ENCODE data around the gene BTBD9. TPM values are rescaled to one million over a fixed set of nuclear protein-coding genes. Genes with fewer than 3 reads are reported as not detected.

The BTBD9 gene
- total RNA-seq, 1 experiment from 2014 or later: 10.8 TPM

DNA sequence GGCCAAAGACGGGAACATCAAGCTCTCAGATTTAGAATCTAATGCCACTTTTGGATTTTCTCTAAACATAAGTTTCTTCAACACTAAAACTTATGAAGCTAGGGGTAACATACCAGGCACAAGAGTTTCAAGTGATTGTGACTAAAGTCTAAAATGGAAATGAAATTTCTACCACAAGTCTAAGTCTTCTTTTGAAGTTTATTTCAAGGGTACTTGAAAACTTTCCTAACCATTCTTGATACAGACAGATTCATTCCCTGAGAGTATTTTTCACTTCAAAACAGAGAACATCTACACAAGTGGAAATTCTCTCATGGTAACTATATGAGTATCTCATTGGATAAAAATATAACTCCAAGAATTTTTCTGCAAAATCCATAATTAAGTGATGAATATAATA lies 56.2 kb downstream of the BTBD9 start:
- ChIA-PET POLR2A (ENCODE audit: unreplicated experiment) (no interaction called here), CTCF (no interaction called here)
- Histone ChIP-seq H3K4me3 (no peak overlapping the region), H3K9me2 (ENCODE audit: insufficient read depth) (no peaks in the 10 kb centered on the region), H3K79me2 (ENCODE audit: low read depth) (no peaks in the 10 kb centered on the region), H3F3A (ENCODE audit: insufficient read depth, low read depth) (no peaks in the 10 kb centered on the region; the same call in 1 of the 2 replicates), H3K27ac (no peak overlapping the region), H3K4me2 (no peak overlapping the region), H3K27me3 (ENCODE audit: insufficient read depth, low read depth) (no peaks in the 10 kb centered on the region), H2AFZ (no peak overlapping the region), H3K4me1 (replicated peaks; ENCODE audit: insufficient read depth) (peaks cover under 1% of the 10 kb centered on the region; the same call in 1 of the 2 replicates), H4K20me1 (ENCODE audit: insufficient read depth) (no peaks in the 10 kb centered on the region), H3K9me3 (ENCODE audit: insufficient read depth, low read depth) (no peaks in the 10 kb centered on the region), H3K36me3 (ENCODE audit: low read depth) (no peaks in the 10 kb centered on the region)
- TF ChIP-seq EZH2 (IDR thresholded peaks at IDR 0.05; ENCODE audit: low read depth): no peak
- TF ChIP-seq, protein P1, sequence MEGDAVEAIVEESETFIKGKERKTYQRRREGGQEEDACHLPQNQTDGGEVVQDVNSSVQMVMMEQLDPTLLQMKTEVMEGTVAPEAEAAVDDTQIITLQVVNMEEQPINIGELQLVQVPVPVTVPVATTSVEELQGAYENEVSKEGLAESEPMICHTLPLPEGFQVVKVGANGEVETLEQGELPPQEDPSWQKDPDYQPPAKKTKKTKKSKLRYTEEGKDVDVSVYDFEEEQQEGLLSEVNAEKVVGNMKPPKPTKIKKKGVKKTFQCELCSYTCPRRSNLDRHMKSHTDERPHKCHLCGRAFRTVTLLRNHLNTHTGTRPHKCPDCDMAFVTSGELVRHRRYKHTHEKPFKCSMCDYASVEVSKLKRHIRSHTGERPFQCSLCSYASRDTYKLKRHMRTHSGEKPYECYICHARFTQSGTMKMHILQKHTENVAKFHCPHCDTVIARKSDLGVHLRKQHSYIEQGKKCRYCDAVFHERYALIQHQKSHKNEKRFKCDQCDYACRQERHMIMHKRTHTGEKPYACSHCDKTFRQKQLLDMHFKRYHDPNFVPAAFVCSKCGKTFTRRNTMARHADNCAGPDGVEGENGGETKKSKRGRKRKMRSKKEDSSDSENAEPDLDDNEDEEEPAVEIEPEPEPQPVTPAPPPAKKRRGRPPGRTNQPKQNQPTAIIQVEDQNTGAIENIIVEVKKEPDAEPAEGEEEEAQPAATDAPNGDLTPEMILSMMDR (conservative IDR thresholded peaks at IDR 0.05): no peak
- intact Hi-C loops (cut with micrococcal nuclease; ENCODE audit: unreplicated experiment): no loop called here
- BruUV-seq (replicated peaks): no TSS peak
- no peak for DNase-seq

DNA sequence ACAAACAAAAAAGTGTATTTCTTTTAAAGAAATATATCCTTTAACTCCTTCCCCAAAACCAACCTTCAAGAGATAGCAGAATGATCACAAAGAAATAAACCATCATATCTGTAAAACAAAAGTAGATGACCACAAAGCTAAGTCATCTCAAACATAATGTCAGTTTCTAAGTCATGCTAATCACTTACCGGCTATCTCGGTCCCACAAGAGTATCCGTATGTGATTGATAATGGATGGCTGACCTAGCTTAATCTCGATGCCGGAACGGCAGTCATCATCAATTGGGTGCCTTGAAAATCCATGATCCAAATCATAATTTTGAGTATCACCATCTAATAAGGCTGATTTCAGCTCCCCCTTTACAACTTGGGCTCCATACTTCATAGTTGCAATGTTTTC lies 59.7 kb downstream of the BTBD9 start:
- intact Hi-C loops (cut with micrococcal nuclease; ENCODE audit: unreplicated experiment): no loop called here
- Histone ChIP-seq H3K27me3 (ENCODE audit: insufficient read depth, low read depth) (no peaks in the 10 kb centered on the region), H3K4me3 (no peak overlapping the region), H3K36me3 (ENCODE audit: low read depth) (no peaks in the 10 kb centered on the region), H3K27ac (no peak overlapping the region), H2AFZ (no peak overlapping the region), H3K4me2 (no peak overlapping the region), H3K9me3 (ENCODE audit: insufficient read depth, low read depth) (no peaks in the 10 kb centered on the region), H3K9me2 (ENCODE audit: insufficient read depth) (no peaks in the 10 kb centered on the region), H3K79me2 (ENCODE audit: low read depth) (no peaks in the 10 kb centered on the region), H4K20me1 (ENCODE audit: insufficient read depth) (no peaks in the 10 kb centered on the region), H3K4me1 (replicated peaks; ENCODE audit: insufficient read depth) (no peaks in the 10 kb centered on the region), H3F3A (ENCODE audit: insufficient read depth, low read depth) (no peaks in the 10 kb centered on the region)
- no peak for DNase-seq
- no peak for TF ChIP-seq EZH2 (IDR thresholded peaks at IDR 0.05; ENCODE audit: low read depth)
- TF ChIP-seq, protein P1 (conservative IDR thresholded peaks at IDR 0.05): no peak
- POLR2A ChIA-PET (ENCODE audit: unreplicated experiment): interaction anchor here (0.6 kb wide), 1 partner anchor 20 kb away, joined by 3 read pairs; no protein-coding TSS in a partner anchor
- CTCF ChIA-PET: no interaction called here
- BruUV-seq (replicated peaks): no TSS peak

GRCh38 chr6:38579010-38579628 lies 60.6 kb downstream of the BTBD9 start:
- intact Hi-C loops (cut with micrococcal nuclease; ENCODE audit: unreplicated experiment): loop anchor here (10.0 kb wide), 1 partner anchor 884 kb away; the partner anchor contains the start of gene MDGA1
- no TSS peak for BruUV-seq (replicated peaks)
- Histone ChIP-seq H3K4me3 (no peak overlapping the region), H3K79me2 (ENCODE audit: low read depth) (no peaks in the 10 kb centered on the region), H2AFZ (no peak overlapping the region), H3K9me3 (ENCODE audit: insufficient read depth, low read depth) (no peaks in the 10 kb centered on the region), H3K27me3 (ENCODE audit: insufficient read depth, low read depth) (no peaks in the 10 kb centered on the region), H4K20me1 (ENCODE audit: insufficient read depth) (no peaks in the 10 kb centered on the region), H3K9me2 (ENCODE audit: insufficient read depth) (no peaks in the 10 kb centered on the region), H3F3A (ENCODE audit: insufficient read depth, low read depth) (no peaks in the 10 kb centered on the region), H3K36me3 (ENCODE audit: low read depth) (no peaks in the 10 kb centered on the region), H3K4me1 (replicated peaks; ENCODE audit: insufficient read depth) (no peaks in the 10 kb centered on the region), H3K4me2 (no peak overlapping the region), H3K27ac (no peak overlapping the region)
- TF ChIP-seq EZH2 (IDR thresholded peaks at IDR 0.05; ENCODE audit: low read depth): no peak
- TF ChIP-seq, protein P1 (conservative IDR thresholded peaks at IDR 0.05): no peak
- no peak for DNase-seq
- ChIA-PET POLR2A (ENCODE audit: unreplicated experiment) (no interaction called here), CTCF (no interaction called here)

All from PC-9 (cell line).